Stomach (tissue), 9 donors: Measurements from ENCODE around the gene PRKAR2B. TPM values are rescaled to one million over a fixed set of nuclear protein-coding genes. Genes with fewer than 3 reads are reported as not detected.
A peak's percentile ranks its signal among the peaks of the same experiment; 100 is the strongest.

Experiments
- DNase-seq, 2 donors: peaks; one replicate each; pipeline versions ENCODE4 v3.0.0 to v3.0.0-alpha.2; 2013 to 2019
- H3K27ac ChIP-seq, 5 donors: fragments of 200-600 bp in 4 of 5; sonication (generic) in 4 of 5; one replicate each; pipeline ENCODE4 v1.5.1; 2013 to 2019; ENCODE audit warnings: mild to moderate bottlenecking in 1 of 5, moderate library complexity in 1 of 5
- H3K27me3 ChIP-seq, 3 donors: fragments of 200-600 bp; sonication (generic); one replicate each; pipeline ENCODE4 v1.5.1; 2017 to 2019; ENCODE audit warnings: mixed run types in 1 of 3
- H3K36me3 ChIP-seq, 4 donors: fragments of 200-600 bp; sonication (generic); 1 replicate in 3 of 4; 2 replicates in 1 of 4; pipeline ENCODE4 v1.5.1; 2016 to 2019
- H3K4me1 ChIP-seq, 4 donors: fragments of 200-600 bp; sonication (generic); one replicate each; pipeline ENCODE4 v1.5.1; 2016 to 2019
- H3K4me3 ChIP-seq, 4 donors: fragments of 200-600 bp; sonication (generic) in 3 of 4; one replicate each; pipeline ENCODE4 v1.5.1; 2016 to 2019; ENCODE audit warnings: mild to moderate bottlenecking in 1 of 4
- H3K9me3 ChIP-seq, 4 donors: fragments of 200-600 bp; sonication (generic); one replicate each; pipeline ENCODE4 v1.5.1; 2016 to 2019
- EP300 ChIP-seq: sonication (generic); formaldehyde crosslinking; IDR thresholded peaks from one replicate; pipeline ENCODE4 v1.6.1; 2017; ENCODE audit warnings: antibody characterized with exemption
- POLR2A ChIP-seq, 4 donors: fragments of 450-650 bp; IDR thresholded peaks; one replicate each; pipeline ENCODE4 v1.6.1; 2016; ENCODE audit warnings: antibody characterized with exemption in 4 of 4, control low read depth in 2 of 4, mild to moderate bottlenecking in 1 of 4, moderate library complexity in 1 of 4
- POLR2AphosphoS5 ChIP-seq, 3 donors: sonication (generic); formaldehyde crosslinking; IDR thresholded peaks; one replicate each; pipeline ENCODE4 v1.6.1; 2016; ENCODE audit warnings: antibody characterized with exemption in 3 of 3
- WGBS, 5 donors: extraction: QIAGEN DNeasy Blood & Tissue Kit in 3 of 5; methylation state at CpG; one replicate each; pipeline versions ENCODE4 v1.1.5 to v1.1.7; 2013 to 2018; 5-methylcytosine and 5-hydroxymethylcytosine counted together
- intact Hi-C: fragments of 100-400 bp; cut with DNase I; formaldehyde crosslinking; loops from one replicate; pipeline ENCODE4 v1.15.1; 2023; ENCODE audit warnings: low total_unique reads
- polyA plus RNA-seq, 3 donors: library from polyadenylated mRNA; stranded (reverse); fragments of 200-250 nt; gene quantifications; one replicate each; pipeline ENCODE4 v1.2.3, GENCODE V29; 2013
- total RNA-seq, 5 donors: library from RNA; depleted of rRNA; stranded (reverse); fragments of >200 nt; gene quantifications; one replicate each; pipeline versions ENCODE4 v1.1.0 to v1.2.3, GENCODE V29; 2014 to 2016
- TF ChIP-seq, protein P1 (sequence below), 7 experiments: fragments of 450-650 bp in 4 of 7; fragments of 200-600 bp in 3 of 7; sonication (generic) in 3 of 7; IDR thresholded peaks; one replicate each; pipeline ENCODE4 v1.5.1; 2016 to 2019; ENCODE audit warnings: antibody characterized with exemption in 7 of 7, control low read depth in 2 of 7, mild to moderate bottlenecking in 1 of 7
- donor health status: healthy with polysubstance abuse.
- donor health status: Bipolar disorder and iron deficiency.
- donor health status: healthy.

Gene PRKAR2B
- total and polyA plus RNA-seq, 8 donors = 4.7 to 39.6 (median 15.2) TPM

DNA sequence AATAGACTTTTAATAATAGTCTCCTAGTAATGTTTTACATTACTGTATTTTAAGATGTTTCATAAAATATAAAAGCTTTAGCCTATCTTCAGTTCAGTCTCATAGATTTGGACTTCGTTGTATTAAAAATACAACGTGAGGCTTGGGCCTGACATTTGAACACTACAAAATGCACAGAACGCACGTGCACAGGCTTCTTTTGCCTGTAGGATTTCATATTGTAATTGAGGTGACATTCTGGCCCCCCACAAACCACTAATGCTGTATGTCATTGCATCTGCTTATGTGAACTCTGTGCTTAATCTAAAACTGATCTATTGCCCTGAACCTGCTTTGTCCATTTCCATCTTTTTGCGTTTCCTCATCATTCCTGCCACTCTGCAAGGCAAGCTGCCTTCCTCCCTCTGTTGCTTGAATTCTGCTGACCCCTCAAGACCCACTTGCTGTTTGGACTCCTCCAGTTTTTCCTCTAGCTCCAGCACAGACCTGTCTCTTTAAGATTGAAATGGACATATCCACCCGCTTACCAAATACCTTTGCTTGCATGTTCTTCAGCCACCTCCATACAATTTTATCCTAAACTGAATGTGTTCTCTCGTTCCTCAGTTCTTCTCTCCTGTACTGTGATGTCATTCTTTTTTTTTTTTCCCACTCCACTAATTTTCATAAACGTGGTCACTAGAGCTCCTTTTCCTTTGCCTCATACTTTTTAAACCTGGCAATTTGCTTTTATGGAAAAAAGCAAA is 12.4 kb downstream of the PRKAR2B start:
- WGBS, 5 donors = 74 to 81% (median 78%) methylated on average over 8 of the region's 8 CpGs
- intact Hi-C loops = no loop called here
- no peaks in the 10 kb centered on the region for H3K27me3 ChIP-seq
- TF ChIP-seq EP300 (no peak), POLR2A (IDR thresholded peaks at IDR 0.05) (no peak), POLR2AphosphoS5 (IDR thresholded peaks at IDR 0.05) (no peak)
- TF ChIP-seq, protein P1, sequence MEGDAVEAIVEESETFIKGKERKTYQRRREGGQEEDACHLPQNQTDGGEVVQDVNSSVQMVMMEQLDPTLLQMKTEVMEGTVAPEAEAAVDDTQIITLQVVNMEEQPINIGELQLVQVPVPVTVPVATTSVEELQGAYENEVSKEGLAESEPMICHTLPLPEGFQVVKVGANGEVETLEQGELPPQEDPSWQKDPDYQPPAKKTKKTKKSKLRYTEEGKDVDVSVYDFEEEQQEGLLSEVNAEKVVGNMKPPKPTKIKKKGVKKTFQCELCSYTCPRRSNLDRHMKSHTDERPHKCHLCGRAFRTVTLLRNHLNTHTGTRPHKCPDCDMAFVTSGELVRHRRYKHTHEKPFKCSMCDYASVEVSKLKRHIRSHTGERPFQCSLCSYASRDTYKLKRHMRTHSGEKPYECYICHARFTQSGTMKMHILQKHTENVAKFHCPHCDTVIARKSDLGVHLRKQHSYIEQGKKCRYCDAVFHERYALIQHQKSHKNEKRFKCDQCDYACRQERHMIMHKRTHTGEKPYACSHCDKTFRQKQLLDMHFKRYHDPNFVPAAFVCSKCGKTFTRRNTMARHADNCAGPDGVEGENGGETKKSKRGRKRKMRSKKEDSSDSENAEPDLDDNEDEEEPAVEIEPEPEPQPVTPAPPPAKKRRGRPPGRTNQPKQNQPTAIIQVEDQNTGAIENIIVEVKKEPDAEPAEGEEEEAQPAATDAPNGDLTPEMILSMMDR (IDR thresholded peaks at IDR 0.05) = no peak
- no peaks in the 10 kb centered on the region for H3K9me3 ChIP-seq
- no peak overlapping the region for H3K4me3 ChIP-seq
- no peak for DNase-seq
- no peaks in the 10 kb centered on the region for H3K36me3 ChIP-seq
- no peak overlapping the region for H3K27ac ChIP-seq
- H3K4me1 ChIP-seq = no peaks in the 10 kb centered on the region

DNA sequence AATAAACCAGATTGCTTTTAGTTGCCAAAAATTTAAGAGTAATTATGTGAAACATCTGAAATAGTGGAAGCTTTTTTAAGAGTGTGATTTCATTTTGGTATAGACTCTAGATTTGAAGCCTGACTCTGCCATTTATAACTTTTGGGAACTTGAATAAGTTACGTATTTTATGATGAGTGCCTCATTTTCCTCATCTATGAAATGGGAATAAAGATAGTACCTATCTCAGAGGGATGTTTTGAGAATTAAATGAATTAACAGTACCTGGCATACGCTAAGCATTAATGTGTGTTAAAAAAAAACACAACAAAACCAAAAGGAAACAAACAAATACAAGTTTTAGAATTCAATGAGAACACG is 12.9 kb downstream of the PRKAR2B start:
- H3K27me3 ChIP-seq = no peaks in the 10 kb centered on the region
- no peaks in the 10 kb centered on the region for H3K4me1 ChIP-seq
- H3K27ac ChIP-seq = no peak overlapping the region
- TF ChIP-seq POLR2AphosphoS5 (IDR thresholded peaks at IDR 0.05) = no peak
- TF ChIP-seq POLR2A (IDR thresholded peaks at IDR 0.05) = no peak
- TF ChIP-seq EP300 = no peak
- TF ChIP-seq, protein P1 (IDR thresholded peaks at IDR 0.05) = no peak
- no peak for DNase-seq
- intact Hi-C loops = no loop called here
- WGBS, 5 donors = 79 to 88% (median 86%) methylated on average over 3 of the region's 3 CpGs
- no peaks in the 10 kb centered on the region for H3K9me3 ChIP-seq
- H3K4me3 ChIP-seq = no peak overlapping the region
- H3K36me3 ChIP-seq = no peaks in the 10 kb centered on the region

DNA sequence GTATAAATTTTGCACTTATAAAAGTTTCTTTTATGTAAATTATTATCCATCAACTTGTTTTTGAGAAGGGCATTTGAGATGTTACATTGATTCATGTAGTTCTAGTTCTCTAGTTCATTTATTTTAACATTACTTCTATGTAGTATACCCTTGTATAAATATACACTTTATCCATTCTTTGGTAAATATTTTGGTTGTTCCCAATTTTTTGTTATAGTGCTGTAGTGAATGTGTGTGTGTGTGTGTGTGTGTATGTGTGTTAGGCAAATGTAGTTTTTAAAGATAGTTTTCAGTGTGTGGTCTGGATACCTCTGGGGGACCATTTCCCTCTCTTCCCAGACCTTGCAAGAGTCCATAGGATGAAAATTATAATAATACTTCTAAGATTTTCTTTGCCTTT is 15.0 kb downstream of the PRKAR2B start:
- H3K27ac ChIP-seq = no peak overlapping the region
- TF ChIP-seq POLR2A (IDR thresholded peaks at IDR 0.05) (no peak), EP300 (no peak), POLR2AphosphoS5 (IDR thresholded peaks at IDR 0.05) (no peak)
- TF ChIP-seq, protein P1 (IDR thresholded peaks at IDR 0.05) = no peak
- no peaks in the 10 kb centered on the region for H3K9me3 ChIP-seq
- H3K4me1 ChIP-seq = no peaks in the 10 kb centered on the region
- no peak for DNase-seq
- H3K36me3 ChIP-seq = no peaks in the 10 kb centered on the region
- intact Hi-C loops = no loop called here
- H3K27me3 ChIP-seq = no peaks in the 10 kb centered on the region
- no peak overlapping the region for H3K4me3 ChIP-seq

DNA sequence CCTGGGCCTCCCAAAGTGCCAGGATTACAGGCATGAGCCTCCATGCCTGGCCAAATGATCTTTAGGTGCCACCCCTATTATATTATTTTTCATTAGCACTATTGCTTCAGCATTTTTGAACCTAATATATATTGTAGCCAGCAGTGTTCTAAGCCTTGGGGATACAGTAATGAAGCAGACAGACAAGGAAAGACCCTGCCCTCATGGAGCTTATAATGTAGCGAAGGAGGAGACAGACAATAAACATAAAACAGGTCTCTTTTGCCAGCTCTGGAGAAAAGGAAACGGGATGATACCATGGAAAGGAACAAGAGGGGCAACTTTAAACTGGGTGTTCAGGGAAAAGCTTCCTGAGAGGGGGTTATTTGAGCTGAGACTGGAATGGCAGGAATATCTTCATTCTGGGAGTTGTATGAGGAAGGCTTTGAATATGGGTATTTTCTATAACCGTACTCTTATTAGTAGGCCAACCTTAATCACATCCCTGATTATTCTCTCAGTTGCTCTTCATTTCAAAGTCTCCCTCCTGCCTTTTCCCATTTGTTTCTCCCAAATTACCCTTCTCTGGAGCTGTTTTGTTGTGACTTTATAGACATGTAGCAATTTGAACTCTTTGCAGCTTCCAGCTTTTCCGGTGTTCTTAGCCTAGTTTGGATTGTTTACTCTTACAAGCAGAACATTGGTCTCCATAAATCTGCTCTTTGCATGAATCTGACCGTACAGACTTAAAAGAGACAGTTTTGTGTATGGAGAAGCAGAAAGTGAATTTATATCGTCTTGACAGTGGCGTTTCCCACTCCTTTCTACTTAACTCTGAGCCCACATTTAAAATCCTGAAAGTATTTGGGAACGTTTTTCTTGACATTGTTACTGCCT is 19.0 kb downstream of the PRKAR2B start:
- no peaks in the 10 kb centered on the region for H3K27me3 ChIP-seq
- H3K27ac ChIP-seq = peak overlapping the region in 3 of 5 donors; percentile 18 to 60 (median 46)
- H3K36me3 ChIP-seq = no peaks in the 10 kb centered on the region
- TF ChIP-seq, protein P1 (IDR thresholded peaks at IDR 0.05) = no peak
- TF ChIP-seq POLR2AphosphoS5 (IDR thresholded peaks at IDR 0.05) = no peak
- no peak for TF ChIP-seq POLR2A (IDR thresholded peaks at IDR 0.05)
- no peak for TF ChIP-seq EP300
- no peak for DNase-seq
- H3K4me1 ChIP-seq = peaks cover 0 to 6% (median 2%) of the 10 kb centered on the region in 4 donors
- H3K9me3 ChIP-seq = no peaks in the 10 kb centered on the region
- intact Hi-C loops = no loop called here
- WGBS, 5 donors = 67 to 84% (median 79%) methylated on average over 8 of the region's 8 CpGs
- H3K4me3 ChIP-seq = no peak overlapping the region
